H9 (cell line): Measurements from ENCODE around the gene LRRFIP2. TPM values are rescaled to one million over a fixed set of nuclear protein-coding genes. Genes with fewer than 3 reads are reported as not detected.

ENCODE experiments used
- DNase-seq: peaks from one replicate; pipeline ENCODE4 v3.0.0-alpha.2; 2017
- H2AFZ ChIP-seq: one replicate; pipeline ENCODE4 v1.6.1; 2013; ENCODE audit warnings: mild to moderate bottlenecking, low read length, control low read depth, moderate library complexity
- H2AK5ac ChIP-seq: 2 replicates; pipeline ENCODE4 v1.6.1; 2013; ENCODE audit warnings: low read length, control low read depth, mixed read lengths; ENCODE audit not compliant: insufficient read length
- H2BK120ac ChIP-seq: one replicate; pipeline ENCODE4 v1.6.1; 2013; ENCODE audit warnings: low read depth, mild to moderate bottlenecking, low read length, control low read depth, inconsistent platforms; ENCODE audit not compliant: poor library complexity, severe bottlenecking
- H2BK12ac ChIP-seq: 2 replicates; pipeline ENCODE4 v1.6.1; 2013; ENCODE audit warnings: low read length, control low read depth, mixed read lengths, low read depth; ENCODE audit not compliant: insufficient read length
- H2BK15ac ChIP-seq: 2 replicates; pipeline ENCODE4 v1.6.1; 2013; ENCODE audit warnings: low read depth, low read length, control low read depth
- H2BK20ac ChIP-seq: one replicate; pipeline ENCODE4 v1.6.1; 2013; ENCODE audit warnings: low read depth, mild to moderate bottlenecking, low read length, control low read depth, inconsistent platforms; ENCODE audit not compliant: poor library complexity, severe bottlenecking
- H2BK5ac ChIP-seq: 2 replicates; pipeline ENCODE4 v1.6.1; 2013; ENCODE audit warnings: low read length, control low read depth, mixed read lengths; ENCODE audit not compliant: insufficient read length
- H3K14ac ChIP-seq: 2 replicates; pipeline ENCODE4 v1.6.1; 2013; ENCODE audit warnings: low read length, control low read depth; ENCODE audit not compliant: insufficient read depth
- H3K18ac ChIP-seq: 2 replicates; pipeline ENCODE4 v1.6.1; 2013; ENCODE audit warnings: low read depth, mild to moderate bottlenecking, mixed read lengths, low read length, control low read depth; ENCODE audit not compliant: insufficient read length
- H3K23ac ChIP-seq: 2 replicates; pipeline ENCODE4 v1.6.1; 2013; ENCODE audit warnings: low read length, control low read depth, mixed read lengths, low read depth; ENCODE audit not compliant: insufficient read length
- H3K23me2 ChIP-seq: 2 replicates; pipeline ENCODE4 v1.6.1; 2013; ENCODE audit warnings: low read depth, mild to moderate bottlenecking, mixed read lengths, low read length, control low read depth; ENCODE audit not compliant: insufficient read length, poor library complexity, severe bottlenecking
- H3K27ac ChIP-seq: 2 replicates; pipeline ENCODE4 v1.5.1; 2013; ENCODE audit warnings: low read length, control low read depth, mixed read lengths, low read depth; ENCODE audit not compliant: insufficient read length
- H3K27me3 ChIP-seq: 2 replicates; pipeline ENCODE4 v1.6.1; 2013; ENCODE audit warnings: low read length, control low read depth, inconsistent platforms; ENCODE audit not compliant: insufficient read depth
- H3K4ac ChIP-seq: 2 replicates; pipeline ENCODE4 v1.6.1; 2013; ENCODE audit warnings: low read depth, mild to moderate bottlenecking, control low read depth, inconsistent platforms, low read length, moderate library complexity
- H3K4me1 ChIP-seq: 2 replicates; pipeline ENCODE4 v1.6.1; 2013; ENCODE audit warnings: low read length, control low read depth, inconsistent platforms; ENCODE audit not compliant: insufficient read depth
- H3K4me2 ChIP-seq: 2 replicates; pipeline ENCODE4 v1.6.1; 2013; ENCODE audit warnings: low read length, control low read depth, mixed read lengths; ENCODE audit not compliant: insufficient read length, insufficient read depth
- H3K56ac ChIP-seq: 2 replicates; pipeline ENCODE4 v1.6.1; 2013; ENCODE audit warnings: low read depth, mild to moderate bottlenecking, mixed read lengths, low read length, control low read depth; ENCODE audit not compliant: insufficient read length
- H3K79me1 ChIP-seq: 2 replicates; pipeline ENCODE4 v1.6.1; 2013; ENCODE audit warnings: low read depth, mild to moderate bottlenecking, moderate library complexity, low read length, control low read depth, inconsistent platforms; ENCODE audit not compliant: insufficient read depth, poor library complexity, severe bottlenecking
- H3K79me2 ChIP-seq: 2 replicates; pipeline ENCODE4 v1.6.1; 2013; ENCODE audit warnings: low read length, control low read depth, inconsistent platforms; ENCODE audit not compliant: insufficient read depth
- H3K9ac ChIP-seq: 2 replicates; pipeline ENCODE4 v1.6.1; 2013; ENCODE audit warnings: low read length, control low read depth, mixed read lengths; ENCODE audit not compliant: insufficient read length; ENCODE audit errors: extremely low read depth
- H3K9me3 ChIP-seq: one replicate; pipeline ENCODE4 v1.6.1; 2013; ENCODE audit warnings: low read depth, low read length, inconsistent platforms; ENCODE audit not compliant: control insufficient read depth
- H3T11ph ChIP-seq: one replicate; pipeline ENCODE4 v1.6.1; 2013; ENCODE audit warnings: mild to moderate bottlenecking, low read length, control low read depth, inconsistent platforms
- H4K20me1 ChIP-seq: one replicate; pipeline ENCODE4 v1.6.1; 2013; ENCODE audit not compliant: control insufficient read depth, insufficient read length, insufficient read depth
- H4K5ac ChIP-seq: 2 replicates; pipeline ENCODE4 v1.6.1; 2013; ENCODE audit warnings: low read depth, mild to moderate bottlenecking, mixed read lengths, low read length, control low read depth; ENCODE audit not compliant: insufficient read length
- H4K8ac ChIP-seq: replicated peaks from 2 replicates; pipeline ENCODE4 v1.6.1; 2013; ENCODE audit warnings: low read length, control low read depth, mixed read lengths, low read depth; ENCODE audit not compliant: insufficient read length
- H4K91ac ChIP-seq: 2 replicates; pipeline ENCODE4 v1.6.1; 2013; ENCODE audit warnings: low read depth, mild to moderate bottlenecking, moderate library complexity, mixed read lengths, low read length, control low read depth; ENCODE audit not compliant: insufficient read length
- H3K27ac Mint-ChIP-seq, 3 experiments: 2 replicates in 2 of 3; 3 replicates in 1 of 3; pipeline ENCODE4 v1.8.0; 2020 to 2021; ENCODE audit warnings: mixed read lengths in 3 of 3, mild to moderate bottlenecking in 1 of 3, moderate library complexity in 1 of 3
- H3K27me3 Mint-ChIP-seq: 2 replicates; pipeline ENCODE4 v1.8.0; 2021; ENCODE audit warnings: low read depth, mild to moderate bottlenecking, moderate library complexity, mixed read lengths
- H3K36me3 Mint-ChIP-seq, 3 experiments: 2 replicates in 2 of 3; 3 replicates in 1 of 3; pipeline ENCODE4 v1.8.0; 2020 to 2021; ENCODE audit warnings: low read depth in 3 of 3, mixed read lengths in 3 of 3; ENCODE audit not compliant: insufficient read depth in 1 of 3
- H3K4me1 Mint-ChIP-seq, 2 experiments: 2 replicates each; pipeline ENCODE4 v1.8.0; 2020; ENCODE audit warnings: mixed read lengths in 2 of 2
- H3K4me3 Mint-ChIP-seq, 2 experiments: 2 replicates in 1 of 2; 3 replicates in 1 of 2; pipeline ENCODE4 v1.8.0; 2020 to 2021; ENCODE audit warnings: mild to moderate bottlenecking in 2 of 2, mixed read lengths in 2 of 2, moderate library complexity in 1 of 2
- H3K9me3 Mint-ChIP-seq, 2 experiments: 2 replicates in 1 of 2; 3 replicates in 1 of 2; pipeline ENCODE4 v1.8.0; 2020; ENCODE audit warnings: mild to moderate bottlenecking in 2 of 2, mixed read lengths in 2 of 2, moderate library complexity in 1 of 2
- CTCF ChIP-seq: fragments of 200-600 bp; sonication (generic); conservative IDR thresholded peaks from 3 replicates; pipeline ENCODE4 v1.8.0; 2021; ENCODE audit warnings: antibody characterized with exemption, mild to moderate bottlenecking
- WGBS: extraction: QIAGEN DNeasy Blood & Tissue Kit; methylation state at CpG from one replicate; pipeline ENCODE4 v1.1.7; 2013; ENCODE audit warnings: missing lambda C conversion rate, low lambda C conversion rate, mixed read lengths; ENCODE audit not compliant: insufficient read length; ENCODE audit errors: extremely low coverage; 5-methylcytosine and 5-hydroxymethylcytosine counted together
- total RNA-seq: library from RNA; stranded (reverse); gene quantifications from 2 replicates; pipeline ENCODE4 v1.2.1, GENCODE V29; 2021

LRRFIP2 gene
- total RNA-seq, 1 experiment from 2014 or later, result 30.7 TPM

- no peak overlapping the region for H3K56ac ChIP-seq
- H3K27me3 ChIP-seq, result no peaks in the 10 kb centered on the region
- Mint-ChIP-seq H3K4me3 (no peak overlapping the region), H3K4me1 (no peaks in the 10 kb centered on the region), H3K9me3 (no peaks in the 10 kb centered on the region; a peak in 1 of 5 replicates), H3K27me3 (no peaks in the 10 kb centered on the region), H3K27ac (no peak overlapping the region), H3K36me3 (peaks cover 4 to 6% (median 4%) of the 10 kb centered on the region in 3 experiments; a peak in 6 of 7 replicates)
- no peaks in the 10 kb centered on the region for H3K4me1 ChIP-seq
- H3K9me3 ChIP-seq, result no peaks in the 10 kb centered on the region
- no peak for DNase-seq
- no peak overlapping the region for H2AK5ac ChIP-seq
- no peak overlapping the region for H2BK15ac ChIP-seq
- no peak overlapping the region for H3K27ac ChIP-seq
- WGBS, result no CpG with 5 or more reads among the region's 1 CpG
- no peak overlapping the region for H2BK20ac ChIP-seq
- H3K4me2 ChIP-seq, result no peak overlapping the region
- no peak overlapping the region for H4K5ac ChIP-seq
- H2BK5ac ChIP-seq, result no peak overlapping the region
- no peak overlapping the region for H3T11ph ChIP-seq
- no peak overlapping the region for H2BK120ac ChIP-seq
- no peak overlapping the region for H3K9ac ChIP-seq
- H3K79me2 ChIP-seq, result no peaks in the 10 kb centered on the region
- no peak overlapping the region for H2AFZ ChIP-seq
- no peak overlapping the region for H3K18ac ChIP-seq
- no peaks in the 10 kb centered on the region for H3K23me2 ChIP-seq
- no peak overlapping the region for H3K4ac ChIP-seq
- no peaks in the 10 kb centered on the region for H4K20me1 ChIP-seq
- no peaks in the 10 kb centered on the region for H3K79me1 ChIP-seq
- H3K23ac ChIP-seq, result no peak overlapping the region
- H2BK12ac ChIP-seq, result no peak overlapping the region
- no peak for TF ChIP-seq CTCF
- no peak overlapping the region for H3K14ac ChIP-seq
- no peak overlapping the region for H4K91ac ChIP-seq
- H4K8ac ChIP-seq, result no peak overlapping the region
Measured at GRCh38 chr3:37125195-37126073, 48.9 kb downstream of the LRRFIP2 start.
